Measurements from ENCODE around the gene GTF3C1. TPM values are rescaled to one million over a fixed set of nuclear protein-coding genes. Genes with fewer than 3 reads are reported as not detected.

The GTF3C1 gene
- total and polyA plus RNA-seq, 2 of the 8 experiments (the other 6 are each of a cell fraction or from before 2014, with no cell fraction given) = 89.3 to 126 TPM

DNA sequence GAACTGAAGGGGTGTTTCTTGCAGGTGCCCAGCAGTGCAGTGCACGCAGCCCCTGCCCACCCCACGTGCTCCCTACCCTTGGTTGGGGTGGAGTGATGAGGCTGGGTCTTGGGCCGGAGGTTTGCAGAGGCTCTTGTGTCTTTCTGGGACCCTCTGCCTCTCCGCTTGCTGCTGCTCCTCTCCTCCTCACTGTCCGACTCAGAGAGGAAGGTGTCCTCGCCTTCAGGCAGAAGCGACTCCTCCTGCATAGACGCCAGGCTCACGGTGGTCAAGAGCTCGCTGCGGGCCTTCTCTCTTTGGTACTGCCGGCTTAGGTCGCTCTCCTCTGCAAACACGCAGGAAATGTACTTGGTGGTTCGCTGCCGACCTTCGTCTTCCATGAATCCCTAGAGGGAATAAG, 42.9 kb downstream of the GTF3C1 start:
- no peaks in the 10 kb centered on the region for H3K4me1 ChIP-seq (replicated peaks in 1 of 4; ENCODE audit: control insufficient read depth in 3 of 4, insufficient read depth in 4 of 4, low read length in 3 of 4)
- no peak overlapping the region for H2BK120ac ChIP-seq (replicated peaks; ENCODE audit: low read depth, low read length)
- H3K4ac ChIP-seq (replicated peaks; ENCODE audit: insufficient read length, low read depth, low read length) = no peak overlapping the region
- 0 out of 2 replicates have a peak, but pooled peaks cover 2% of the 10 kb centered on the region for H3K79me1 ChIP-seq (ENCODE audit: low read depth, low read length)
- H4K91ac ChIP-seq (replicated peaks; ENCODE audit: insufficient read length, low read length) = no peak overlapping the region
- no peak for FAIRE-seq
- no peaks in the 10 kb centered on the region for H3K27me3 ChIP-seq (replicated peaks in 1 of 4; ENCODE audit: control insufficient read depth in 3 of 4, extremely low read depth in 1 of 4, insufficient read depth in 3 of 4, low read length in 3 of 4)
- no peaks in the 10 kb centered on the region for H3K79me2 ChIP-seq (ENCODE audit: control insufficient read depth in 1 of 2, insufficient read depth in 2 of 2, low read length in 2 of 2)
- DNase-seq (ENCODE audit: low read depth in 1 of 2, low spot score in 2 of 2) = no peak
- no peaks in the 10 kb centered on the region for H3K9me3 ChIP-seq (ENCODE audit: insufficient read depth in 2 of 2, low read depth in 1 of 2, low read length in 1 of 2)
- no peaks in the 10 kb centered on the region for H3K23me2 ChIP-seq (ENCODE audit: low read depth, low read length)
- H4K8ac ChIP-seq (ENCODE audit: extremely low read depth, insufficient read depth, low read length) = no peak overlapping the region
- H3K27ac ChIP-seq (ENCODE audit: low read depth, low read length) = no peak overlapping the region
- no peak overlapping the region for H2AK5ac ChIP-seq (ENCODE audit: low read depth, low read length)
- no peak overlapping the region for H3K56ac ChIP-seq (replicated peaks; ENCODE audit: insufficient read length, low read depth, low read length)
- H2AFZ ChIP-seq (ENCODE audit: low read length) = no peak overlapping the region
- H3K9ac ChIP-seq (replicated peaks in 1 of 4; ENCODE audit: extremely low read depth in 1 of 4, low read depth in 3 of 4, low read length in 3 of 4) = no peak overlapping the region
- H2BK20ac ChIP-seq (ENCODE audit: low read length) = no peak overlapping the region
- no peak overlapping the region for H2BK12ac ChIP-seq (ENCODE audit: low read depth, low read length)
- POLR2A ChIA-PET (ENCODE audit: partially characterized antibody) = interaction anchor here (1.0 kb wide), 1 partner anchor 9 kb away, joined by 4 read pairs; no protein-coding TSS in a partner anchor
- H4K20me1 ChIP-seq (replicated peaks in 1 of 2; ENCODE audit: control insufficient read depth in 1 of 2, insufficient read depth in 2 of 2, low read length in 2 of 2) = peaks cover 4 to 8% of the 10 kb centered on the region in 2 experiments
- no peak overlapping the region for H3K23ac ChIP-seq (ENCODE audit: insufficient read length)
- CTCF ChIA-PET (ENCODE audit: partially characterized antibody) = interaction anchor here (3.6 kb wide), 1 partner anchor 10 kb away, joined by 26 read pairs; no protein-coding TSS in a partner anchor
- no peak overlapping the region for H2BK15ac ChIP-seq (ENCODE audit: low read length)
- H4K5ac ChIP-seq (ENCODE audit: insufficient read length, low read depth, low read length) = no peak overlapping the region
- peaks cover 51 to 81% (median 73%) of the 10 kb centered on the region in 4 experiments for H3K36me3 ChIP-seq (ENCODE audit: control insufficient read depth in 2 of 4, insufficient read depth in 4 of 4, low read length in 3 of 4)
- no peak overlapping the region for H3K14ac ChIP-seq (ENCODE audit: insufficient read length)
- 89% methylated on average over 17 of the region's 17 CpGs; no CpG with 5 or more reads in 1 of the 2 experiments for WGBS, 2 experiments (ENCODE audit: extremely low coverage in 1 of 2, insufficient coverage in 1 of 2, insufficient read length in 1 of 2, insufficient replicate concordance in 2 of 2, low coverage in 1 of 2, low lambda C conversion rate in 2 of 2, missing lambda C conversion rate in 1 of 2)
- no peak overlapping the region for H2BK5ac ChIP-seq (ENCODE audit: low read depth, low read length)
- H3K4me3 ChIP-seq (ENCODE audit: extremely low read depth in 1 of 4, insufficient read depth in 2 of 4, low read depth in 3 of 4, low read length in 4 of 4) = no peak overlapping the region
- no peak overlapping the region for H3K4me2 ChIP-seq (ENCODE audit: insufficient read depth in 1 of 2, low read depth in 2 of 2, low read length in 2 of 2)
- H3K18ac ChIP-seq (ENCODE audit: extremely low read depth, low read length) = no peak overlapping the region
- TF ChIP-seq, protein P1, sequence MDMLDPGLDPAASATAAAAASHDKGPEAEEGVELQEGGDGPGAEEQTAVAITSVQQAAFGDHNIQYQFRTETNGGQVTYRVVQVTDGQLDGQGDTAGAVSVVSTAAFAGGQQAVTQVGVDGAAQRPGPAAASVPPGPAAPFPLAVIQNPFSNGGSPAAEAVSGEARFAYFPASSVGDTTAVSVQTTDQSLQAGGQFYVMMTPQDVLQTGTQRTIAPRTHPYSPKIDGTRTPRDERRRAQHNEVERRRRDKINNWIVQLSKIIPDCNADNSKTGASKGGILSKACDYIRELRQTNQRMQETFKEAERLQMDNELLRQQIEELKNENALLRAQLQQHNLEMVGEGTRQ (IDR thresholded peaks at IDR 0.05; ENCODE audit: low read length) = no peak
- TF ChIP-seq POLR2A (IDR thresholded peaks at IDR 0.05; ENCODE audit: control extremely low read depth in 1 of 2, low read depth in 2 of 2, low read length in 2 of 2) (no peak), SIN3A (conservative IDR thresholded peaks at IDR 0.05 in 1 of 2, IDR thresholded peaks at IDR 0.05 in 1 of 2; ENCODE audit: low read depth in 1 of 2, low read length in 2 of 2) (no peak), TBP (IDR thresholded peaks at IDR 0.05; ENCODE audit: low read depth, low read length) (no peak), SAP30 (IDR thresholded peaks at IDR 0.05; ENCODE audit: insufficient read depth, insufficient replicate concordance, low read length) (no peak), MAX (IDR thresholded peaks at IDR 0.05) (no peak), RAD21 (IDR thresholded peaks at IDR 0.05 in 1 of 2, conservative IDR thresholded peaks at IDR 0.05 in 1 of 2; ENCODE audit: low read depth in 2 of 2, low read length in 2 of 2) (no peak), SRF (IDR thresholded peaks at IDR 0.05; ENCODE audit: low read depth, low read length) (no peak), TCF12 (IDR thresholded peaks at IDR 0.05; ENCODE audit: low read depth, low read length) (no peak), YY1 (IDR thresholded peaks at IDR 0.05; ENCODE audit: low read depth, low read length) (no peak), HDAC2 (IDR thresholded peaks at IDR 0.05; ENCODE audit: borderline replicate concordance in 1 of 2, low read depth in 2 of 2, low read length in 2 of 2) (no peak), PHF8 (conservative IDR thresholded peaks at IDR 0.05; ENCODE audit: low read depth, low read length) (no peak)
